RWPE1 (cell line): ENCODE results near the gene CXCL12.

ENCODE experiments used
- CTCF ChIA-PET: fragments of 350-600 bp; sonication (Branson Sonifier 250); formaldehyde crosslinking; extraction: SDS; loops from one replicate; lab custom pipeline; 2021; lab: Yijun Ruan, JAX
- POLR2A ChIA-PET: fragments of 400-600 bp; formaldehyde crosslinking; extraction: SDS; loops from one replicate; lab custom pipeline; 2020; ENCODE audit warnings: antibody characterized with exemption; ENCODE audit not compliant: low non-redundant PET; lab: Yijun Ruan, JAX
- DNase-seq: peaks from one replicate; pipeline ENCODE4 v3.0.0; 2012; ENCODE audit warnings: low spot score
- H3K27ac ChIP-seq: fragments of 450-650 bp; 2 replicates; pipeline ENCODE4 v1.5.1; 2017
- TF ChIP-seq, protein P1 (sequence below): fragments of 450-650 bp; conservative IDR thresholded peaks from 2 replicates; pipeline ENCODE4 v1.5.1; 2017; ENCODE audit warnings: low read depth, mild to moderate bottlenecking

Gene CXCL12

DNA sequence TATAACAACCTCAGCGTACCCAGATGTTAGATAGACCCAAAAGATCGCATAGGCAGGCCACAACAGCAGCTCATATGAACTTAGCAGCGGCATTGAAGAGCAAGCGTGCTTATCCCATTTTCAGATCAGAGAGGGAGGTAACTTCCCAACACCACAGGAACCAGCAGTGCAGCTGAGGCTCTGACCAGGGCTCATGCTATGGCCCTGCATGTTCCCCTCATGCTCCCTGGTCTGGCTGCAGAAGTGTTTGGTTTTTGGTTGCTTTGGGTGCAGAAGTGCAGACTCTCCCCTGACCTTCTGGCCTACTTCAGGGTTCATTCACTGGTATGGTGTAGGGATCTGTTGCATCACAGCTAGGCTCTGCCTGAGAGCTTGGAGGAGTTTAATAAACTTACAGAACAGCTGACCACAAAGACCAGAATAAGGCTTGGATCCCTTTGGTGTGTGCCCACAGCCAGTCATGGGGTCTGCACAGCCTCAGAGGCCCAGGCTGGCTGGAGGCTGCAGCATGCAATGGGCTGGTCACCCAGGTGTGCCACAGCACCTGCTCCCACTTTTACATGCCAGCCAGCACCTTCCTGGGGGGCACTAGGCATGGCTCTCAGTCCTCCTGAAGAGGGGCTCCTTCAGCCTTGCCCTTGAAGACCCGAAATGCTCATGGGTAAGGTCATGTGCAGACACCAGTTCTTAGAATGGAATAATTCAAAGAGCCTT is 9.1 kb upstream of the CXCL12 start:
- DNase-seq: no peak
- POLR2A ChIA-PET: no interaction called here
- TF ChIP-seq, protein P1, sequence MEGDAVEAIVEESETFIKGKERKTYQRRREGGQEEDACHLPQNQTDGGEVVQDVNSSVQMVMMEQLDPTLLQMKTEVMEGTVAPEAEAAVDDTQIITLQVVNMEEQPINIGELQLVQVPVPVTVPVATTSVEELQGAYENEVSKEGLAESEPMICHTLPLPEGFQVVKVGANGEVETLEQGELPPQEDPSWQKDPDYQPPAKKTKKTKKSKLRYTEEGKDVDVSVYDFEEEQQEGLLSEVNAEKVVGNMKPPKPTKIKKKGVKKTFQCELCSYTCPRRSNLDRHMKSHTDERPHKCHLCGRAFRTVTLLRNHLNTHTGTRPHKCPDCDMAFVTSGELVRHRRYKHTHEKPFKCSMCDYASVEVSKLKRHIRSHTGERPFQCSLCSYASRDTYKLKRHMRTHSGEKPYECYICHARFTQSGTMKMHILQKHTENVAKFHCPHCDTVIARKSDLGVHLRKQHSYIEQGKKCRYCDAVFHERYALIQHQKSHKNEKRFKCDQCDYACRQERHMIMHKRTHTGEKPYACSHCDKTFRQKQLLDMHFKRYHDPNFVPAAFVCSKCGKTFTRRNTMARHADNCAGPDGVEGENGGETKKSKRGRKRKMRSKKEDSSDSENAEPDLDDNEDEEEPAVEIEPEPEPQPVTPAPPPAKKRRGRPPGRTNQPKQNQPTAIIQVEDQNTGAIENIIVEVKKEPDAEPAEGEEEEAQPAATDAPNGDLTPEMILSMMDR: no peak
- CTCF ChIA-PET: no interaction called here
- no peak overlapping the region for H3K27ac ChIP-seq

DNA sequence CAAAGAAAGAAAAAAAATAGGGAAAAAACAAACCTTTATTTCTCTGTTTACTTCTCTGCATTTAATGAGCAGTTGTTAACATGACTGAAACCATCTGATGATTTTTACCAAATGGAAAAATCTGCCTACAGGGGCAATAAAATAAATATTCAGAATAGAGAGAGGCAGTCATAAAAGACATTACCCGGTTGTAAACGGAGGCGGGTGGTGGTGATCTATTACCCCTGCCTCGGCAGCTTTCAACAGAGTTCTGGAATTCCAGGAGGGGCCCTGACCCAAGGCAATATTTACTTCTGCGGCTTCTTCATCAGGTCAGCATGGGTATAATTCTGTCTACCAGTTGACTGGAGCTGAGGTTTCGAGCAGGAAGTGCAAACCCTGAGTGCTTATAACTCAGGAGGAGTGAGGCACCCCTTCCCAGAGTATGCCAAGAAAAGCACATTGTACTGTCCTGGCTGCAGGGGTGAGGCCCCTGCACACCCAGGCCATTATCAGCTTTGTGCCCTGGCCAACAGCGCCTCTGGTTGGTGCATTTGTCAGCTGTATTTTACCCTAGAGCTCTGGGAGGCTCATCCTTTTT is 8.2 kb upstream of the CXCL12 start:
- no peak overlapping the region for H3K27ac ChIP-seq
- TF ChIP-seq, protein P1: no peak
- ChIA-PET POLR2A (no interaction called here), CTCF (no interaction called here)
- no peak for DNase-seq

DNA sequence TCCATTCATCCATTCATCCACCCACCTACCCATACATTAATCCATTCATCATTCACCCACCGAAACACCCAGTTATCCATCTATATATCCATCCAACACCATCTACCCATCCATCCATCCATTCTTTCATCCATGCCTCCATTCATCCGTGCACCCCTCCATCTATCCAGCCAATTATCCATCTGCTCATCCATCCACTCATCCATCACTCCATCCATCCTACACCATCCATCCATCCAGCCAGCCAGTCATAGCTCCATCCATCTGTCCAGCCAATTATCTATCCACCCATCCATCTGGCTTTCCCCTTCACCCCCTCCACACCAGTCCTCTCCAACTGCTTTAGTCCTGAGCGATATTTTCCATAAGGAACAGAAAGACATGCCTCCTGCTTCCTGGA is 7.5 kb upstream of the CXCL12 start:
- no peak overlapping the region for H3K27ac ChIP-seq
- ChIA-PET POLR2A (no interaction called here), CTCF (no interaction called here)
- TF ChIP-seq, protein P1: no peak
- DNase-seq: no peak

DNA sequence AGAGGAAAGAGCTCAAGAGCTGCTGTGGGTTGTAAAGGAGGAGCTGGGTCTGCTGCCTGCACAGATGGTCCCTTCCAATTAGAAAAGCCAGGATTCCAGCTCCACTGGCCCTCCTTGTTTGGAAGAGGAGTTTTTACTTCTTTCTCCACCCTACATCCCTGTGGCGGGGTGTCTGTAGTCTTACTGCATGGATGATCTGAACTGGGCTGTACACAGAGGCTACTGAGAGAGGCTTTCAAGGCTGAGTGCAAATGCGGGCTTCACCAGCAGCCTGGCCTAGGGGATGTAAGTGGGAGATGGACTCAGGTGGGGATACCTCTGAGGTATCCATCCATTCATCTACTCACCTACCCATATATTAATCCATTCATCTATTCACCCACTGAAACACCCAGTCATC is 7.1 kb upstream of the CXCL12 start:
- H3K27ac ChIP-seq: no peak overlapping the region
- ChIA-PET POLR2A (no interaction called here), CTCF (no interaction called here)
- no peak for DNase-seq
- TF ChIP-seq, protein P1: no peak

DNA sequence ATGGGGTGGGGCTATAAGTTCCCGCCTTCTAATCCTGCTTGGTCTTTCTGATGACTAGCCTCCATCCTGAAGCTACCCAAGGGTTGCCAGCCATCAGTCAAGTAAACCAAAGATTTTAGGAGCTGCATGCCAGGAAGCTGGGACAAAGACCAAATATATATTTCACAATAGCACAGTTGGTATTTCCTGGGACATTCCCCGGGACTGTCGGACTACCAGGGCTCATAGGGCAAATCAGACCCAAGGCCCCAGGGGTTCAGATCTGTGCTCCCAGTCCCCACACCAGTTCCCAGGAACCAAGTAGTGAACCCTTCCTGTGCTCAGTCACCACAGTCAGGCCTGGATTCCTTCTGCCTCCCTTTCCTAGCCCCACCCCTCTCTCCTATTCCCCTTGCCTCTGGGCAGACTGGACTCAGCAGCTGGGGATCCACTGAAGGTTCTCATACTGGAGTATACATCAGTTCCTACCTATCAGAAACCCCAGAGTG is 5.7 kb upstream of the CXCL12 start:
- DNase-seq: no peak
- no peak overlapping the region for H3K27ac ChIP-seq
- CTCF ChIA-PET: interaction anchor here (0.6 kb wide), 1 partner anchor 708 kb away, joined by 3 read pairs; no protein-coding TSS in a partner anchor
- TF ChIP-seq, protein P1: no peak
- POLR2A ChIA-PET: no interaction called here

- no peak for DNase-seq
- POLR2A ChIA-PET: no interaction called here
- CTCF ChIA-PET: no interaction called here
- TF ChIP-seq, protein P1: no peak
- no peak overlapping the region for H3K27ac ChIP-seq
Observed at GRCh38 chr10:44389556-44389955, 4.7 kb upstream of the CXCL12 start.
